Activated T-cell treated with anti-CD3 and anti-CD28 coated beads, Interleukin-2, amount 50 U/mL, for 24 hours (primary cell): ENCODE results near the gene NECTIN1.

Experiments used
- DNase-seq: peaks from one replicate; pipeline ENCODE4 v3.0.0-alpha.2; 2020
- H3K27ac Mint-ChIP-seq: 2 replicates; pipeline ENCODE4 v1.8.0; 2020; ENCODE audit warnings: mild to moderate bottlenecking, mixed read lengths
- H3K27me3 Mint-ChIP-seq: 2 replicates; pipeline ENCODE4 v1.8.0; 2020; ENCODE audit warnings: mixed read lengths
- H3K36me3 Mint-ChIP-seq: 2 replicates; pipeline ENCODE4 v1.8.0; 2020; ENCODE audit warnings: low read depth, mixed read lengths
- H3K4me1 Mint-ChIP-seq: 2 replicates; pipeline ENCODE4 v1.8.0; 2020; ENCODE audit warnings: low read depth, mixed read lengths
- H3K4me3 Mint-ChIP-seq: 2 replicates; pipeline ENCODE4 v1.8.0; 2020; ENCODE audit warnings: mild to moderate bottlenecking, moderate library complexity, mixed read lengths
- H3K9me3 Mint-ChIP-seq: 2 replicates; pipeline ENCODE4 v1.8.0; 2020; ENCODE audit warnings: mixed read lengths

The NECTIN1 gene

DNA sequence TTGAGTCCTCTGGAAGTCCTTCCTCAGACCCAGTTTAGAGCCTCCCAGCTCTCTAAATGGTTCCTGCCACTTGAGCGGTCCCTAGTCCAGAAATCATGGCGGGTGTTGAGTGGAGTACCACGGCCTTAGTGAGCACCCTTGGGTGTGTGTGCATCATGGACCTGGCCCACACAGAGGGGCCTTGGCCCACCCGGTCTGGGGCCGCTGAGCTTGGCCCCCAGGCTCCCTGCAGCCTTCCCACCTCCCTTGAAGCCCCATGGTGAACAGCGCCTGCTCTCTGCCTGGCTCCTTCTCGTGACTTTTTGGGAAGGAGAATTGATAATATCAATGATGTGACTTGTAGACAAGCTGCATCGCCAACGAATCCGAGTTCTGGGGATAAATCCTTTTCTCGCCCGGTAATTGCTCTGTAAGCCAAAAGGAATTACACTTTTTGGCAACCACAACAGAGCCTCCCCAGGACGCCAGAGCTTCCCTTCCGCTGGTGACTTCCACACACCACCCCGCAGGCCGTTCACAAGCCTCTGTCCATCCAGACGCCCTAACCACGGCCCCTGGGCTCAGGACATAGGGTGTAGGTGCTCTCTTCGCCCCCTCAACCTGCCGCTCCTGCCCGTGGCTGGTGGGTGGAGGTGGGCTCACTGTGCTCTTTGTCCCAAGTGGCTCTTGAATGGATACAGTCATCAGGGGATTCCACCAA lies 93.8 kb downstream of the NECTIN1 start:
- H3K9me3 Mint-ChIP-seq = no peaks in the 10 kb centered on the region
- H3K4me3 Mint-ChIP-seq = no peak overlapping the region
- H3K27ac Mint-ChIP-seq = no peak overlapping the region
- H3K4me1 Mint-ChIP-seq = no peaks in the 10 kb centered on the region
- no peak for DNase-seq
- H3K27me3 Mint-ChIP-seq = peaks cover 1% of the 10 kb centered on the region
- no peaks in the 10 kb centered on the region for H3K36me3 Mint-ChIP-seq

DNA sequence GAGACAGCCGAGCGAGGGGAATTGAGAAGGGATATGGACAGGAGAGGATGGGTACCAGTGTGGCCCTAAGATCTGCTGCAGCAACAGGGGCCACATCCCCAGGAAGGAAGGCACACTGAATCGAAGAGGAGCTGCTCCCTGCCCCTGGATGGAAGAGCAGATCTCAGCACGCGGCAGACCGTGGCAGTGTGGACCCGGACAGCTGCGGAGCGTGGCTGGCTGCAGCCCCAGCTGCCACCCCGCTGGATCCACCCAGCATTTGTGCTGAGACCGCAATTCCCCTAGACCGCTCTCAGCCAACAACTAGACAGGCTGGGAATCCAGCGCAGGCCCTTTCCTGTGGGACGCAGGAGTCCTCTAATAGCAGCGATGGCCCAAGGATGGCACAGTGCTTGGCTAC lies 94.7 kb downstream of the NECTIN1 start:
- no peaks in the 10 kb centered on the region for H3K4me1 Mint-ChIP-seq

DNA sequence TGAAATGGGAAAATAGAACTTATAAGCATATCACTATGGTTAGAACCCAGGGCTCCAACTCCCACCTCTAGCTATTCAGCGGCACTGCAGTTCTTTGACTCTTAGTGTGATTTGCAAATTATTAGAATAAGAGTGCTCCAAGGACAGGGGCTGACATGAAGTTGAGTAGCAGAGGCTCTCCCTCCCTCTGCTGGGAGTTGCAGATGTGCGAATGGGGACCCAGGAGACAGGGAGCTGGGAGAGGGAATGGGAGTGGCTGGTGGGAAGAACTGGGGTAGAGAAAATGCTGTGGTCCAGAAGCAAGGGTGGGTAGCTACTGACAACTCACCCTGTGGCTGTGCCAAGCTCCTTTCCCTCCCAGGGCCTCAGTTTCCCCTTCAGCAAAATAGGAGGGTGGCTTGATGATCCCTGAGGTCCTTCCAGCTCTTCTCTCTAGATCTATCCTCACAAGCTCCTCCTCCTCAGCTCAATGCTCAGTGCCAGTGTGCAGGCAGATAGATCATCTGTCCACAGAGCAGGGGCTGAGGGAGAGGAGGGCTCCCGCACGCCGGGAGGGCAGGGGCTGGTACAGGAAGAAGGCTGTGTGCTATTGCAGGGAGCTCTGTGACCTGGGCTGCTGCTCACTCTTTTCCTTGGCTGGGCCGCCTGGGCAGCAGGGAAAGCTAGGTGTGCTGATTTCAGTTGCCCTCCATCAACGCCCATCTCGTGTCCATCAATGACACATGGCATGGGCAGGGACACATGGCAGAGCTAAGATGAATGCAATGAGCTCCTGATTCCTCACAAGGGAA lies 99.0 kb downstream of the NECTIN1 start:
- peaks cover 13% of the 10 kb centered on the region for H3K27me3 Mint-ChIP-seq
- no peaks in the 10 kb centered on the region for H3K9me3 Mint-ChIP-seq
- no peak overlapping the region for H3K27ac Mint-ChIP-seq
- H3K36me3 Mint-ChIP-seq = no peaks in the 10 kb centered on the region
- no peak overlapping the region for H3K4me3 Mint-ChIP-seq
- DNase-seq = no peak
- no peaks in the 10 kb centered on the region for H3K4me1 Mint-ChIP-seq

More for the DNA sequence above, 94.7 kb downstream of the NECTIN1 start:
- Mint-ChIP-seq H3K36me3 (no peaks in the 10 kb centered on the region), H3K27me3 (no peaks in the 10 kb centered on the region), H3K4me3 (no peak overlapping the region), H3K27ac (no peak overlapping the region), H3K9me3 (no peaks in the 10 kb centered on the region)
- no peak for DNase-seq

DNA sequence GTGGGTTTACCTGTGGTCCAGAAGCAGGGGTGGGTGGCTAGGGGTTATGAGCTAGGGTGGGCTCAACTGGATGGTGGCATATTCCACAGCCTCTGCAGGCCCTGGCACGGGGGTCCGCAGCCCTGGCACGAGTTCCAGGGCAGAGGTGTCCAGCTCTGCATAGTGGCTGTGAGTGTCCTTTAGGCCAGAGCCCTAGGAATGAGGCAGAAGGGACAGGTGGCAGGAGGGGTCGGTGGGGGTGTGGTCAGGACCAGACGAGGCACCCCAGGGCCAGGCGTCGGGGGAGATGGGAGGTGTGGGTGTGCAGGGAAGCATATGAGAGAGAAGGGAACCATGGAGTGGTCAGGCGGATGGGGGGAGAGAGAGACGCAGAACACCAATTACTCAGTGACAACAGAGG lies 99.9 kb downstream of the NECTIN1 start:
- no peak for DNase-seq
- Mint-ChIP-seq H3K9me3 (no peaks in the 10 kb centered on the region), H3K27ac (no peak overlapping the region), H3K27me3 (peaks cover 13% of the 10 kb centered on the region), H3K4me3 (no peak overlapping the region), H3K4me1 (no peaks in the 10 kb centered on the region), H3K36me3 (no peaks in the 10 kb centered on the region)

DNA sequence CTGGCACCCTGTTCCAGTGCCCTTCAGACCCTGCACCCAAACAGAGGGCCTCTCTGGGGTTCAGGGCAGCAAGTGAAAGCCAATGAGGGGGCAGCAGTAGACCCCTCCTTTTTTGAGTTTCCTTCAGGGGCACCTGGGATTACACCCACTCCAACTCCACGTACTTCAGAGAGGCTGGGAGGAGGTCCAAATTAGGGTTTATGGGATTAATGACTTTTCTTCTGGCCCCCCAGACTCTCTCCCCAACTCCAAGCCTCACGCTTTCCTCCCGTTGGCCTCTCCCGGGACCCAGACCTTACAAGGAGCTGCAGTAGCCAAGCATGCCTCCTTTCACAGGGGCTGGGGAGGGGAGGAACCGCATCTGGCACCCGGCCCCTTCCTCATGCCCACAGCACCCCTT lies 101.7 kb downstream of the NECTIN1 start:
- Mint-ChIP-seq H3K4me1 (no peaks in the 10 kb centered on the region), H3K9me3 (no peaks in the 10 kb centered on the region), H3K27ac (no peak overlapping the region), H3K36me3 (no peaks in the 10 kb centered on the region), H3K4me3 (no peak overlapping the region), H3K27me3 (peaks cover 24% of the 10 kb centered on the region)
- DNase-seq = no peak

DNA sequence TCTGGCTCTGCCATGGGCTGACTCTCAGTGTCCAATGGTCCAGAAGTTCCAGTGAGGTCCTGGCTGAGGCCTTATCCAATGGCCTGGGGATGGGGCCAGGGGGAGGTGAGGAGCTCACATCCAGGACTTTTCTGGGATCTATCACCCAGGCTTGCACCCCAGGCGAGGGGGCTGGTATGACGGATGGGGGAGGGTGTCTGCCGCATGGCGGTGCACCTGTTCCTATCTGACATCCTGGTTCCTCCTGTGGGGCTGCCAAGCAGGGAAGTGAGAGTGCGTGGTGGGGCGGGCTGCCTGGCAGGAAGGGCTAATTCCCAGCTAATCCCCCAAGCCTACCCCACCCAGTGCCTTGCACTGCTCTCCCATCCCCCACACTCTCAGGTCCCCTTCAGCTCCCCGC lies 102.1 kb downstream of the NECTIN1 start:
- H3K27ac Mint-ChIP-seq = no peak overlapping the region
- no peaks in the 10 kb centered on the region for H3K4me1 Mint-ChIP-seq
- H3K36me3 Mint-ChIP-seq = no peaks in the 10 kb centered on the region
- DNase-seq = no peak
- H3K9me3 Mint-ChIP-seq = no peaks in the 10 kb centered on the region
- no peak overlapping the region for H3K4me3 Mint-ChIP-seq
- peaks cover 24% of the 10 kb centered on the region for H3K27me3 Mint-ChIP-seq

DNA sequence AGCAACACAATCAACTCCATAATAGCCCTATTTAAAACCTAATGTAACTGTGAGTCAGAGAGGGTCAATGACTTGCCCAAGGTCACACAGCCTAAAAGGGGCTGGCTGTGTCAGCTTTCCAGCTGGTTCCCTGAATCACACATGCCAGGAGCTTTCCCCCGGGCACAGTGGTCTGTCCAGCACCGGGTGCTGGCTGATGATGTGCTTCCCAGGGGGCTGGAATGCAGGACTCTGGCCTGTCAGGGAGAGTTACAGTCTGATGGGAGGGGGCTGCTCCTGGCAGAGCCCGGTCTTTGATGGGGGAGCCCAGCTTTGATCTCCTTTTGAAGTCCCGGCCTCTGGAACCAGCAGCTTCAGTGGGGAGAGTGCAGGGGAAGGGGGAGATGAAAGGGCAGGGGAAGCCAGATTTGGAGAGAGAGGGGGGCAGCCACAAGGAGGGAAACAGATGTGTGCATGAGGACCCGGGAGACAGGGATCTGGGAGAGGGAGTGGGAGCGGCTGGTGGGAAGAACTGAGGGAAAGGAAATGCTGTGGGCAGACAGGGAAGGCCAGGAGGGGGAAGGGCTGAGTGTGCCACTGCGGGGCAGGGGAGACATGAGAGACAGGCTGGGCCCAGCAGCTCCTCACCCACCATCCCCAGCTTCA lies 102.7 kb downstream of the NECTIN1 start:
- Mint-ChIP-seq H3K36me3 (no peaks in the 10 kb centered on the region), H3K9me3 (no peaks in the 10 kb centered on the region), H3K4me3 (no peak overlapping the region), H3K27ac (no peak overlapping the region), H3K4me1 (no peaks in the 10 kb centered on the region), H3K27me3 (peaks cover 24% of the 10 kb centered on the region)
- no peak for DNase-seq

DNA sequence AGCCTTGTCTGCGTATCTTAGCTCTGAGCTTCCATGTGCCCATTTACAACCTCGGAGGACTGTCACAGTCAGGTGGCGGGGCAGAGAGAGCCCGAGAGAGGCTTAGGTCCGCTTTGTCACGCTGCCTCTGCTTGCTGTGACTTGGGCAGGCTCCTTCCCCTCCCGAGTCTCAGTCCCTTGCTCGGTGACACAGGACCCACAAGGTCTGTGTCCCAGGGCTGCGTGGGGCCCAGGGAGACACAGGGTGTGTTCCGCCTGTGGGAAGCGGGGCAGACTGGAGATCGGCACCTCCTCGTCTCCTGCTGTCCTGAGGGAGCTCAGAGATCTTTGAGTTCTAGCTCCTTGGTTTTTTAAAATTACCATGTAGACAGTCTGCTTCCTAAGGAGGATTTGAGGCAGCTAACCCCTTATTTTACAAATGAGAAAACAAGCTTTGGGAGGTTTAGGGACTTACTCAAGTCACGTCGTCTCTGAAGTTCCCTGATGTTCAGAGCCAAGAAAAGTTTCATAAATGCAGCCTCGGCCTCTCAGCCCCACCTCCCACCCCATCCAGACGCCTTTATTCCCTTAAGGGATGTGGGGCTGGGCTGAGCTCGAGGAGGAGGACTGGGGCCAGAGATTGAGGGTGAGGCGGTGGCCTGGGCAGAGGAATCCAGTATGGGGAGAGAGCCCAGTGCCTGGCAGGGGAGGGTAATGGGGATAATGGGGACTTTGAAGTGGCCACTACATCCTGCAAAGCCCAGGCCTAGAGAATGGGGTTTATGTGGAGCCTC lies 103.6 kb downstream of the NECTIN1 start:
- H3K4me1 Mint-ChIP-seq = no peaks in the 10 kb centered on the region
- no peak overlapping the region for H3K27ac Mint-ChIP-seq
- H3K36me3 Mint-ChIP-seq = no peaks in the 10 kb centered on the region
- peaks cover 24% of the 10 kb centered on the region for H3K27me3 Mint-ChIP-seq
- DNase-seq = no peak
- H3K4me3 Mint-ChIP-seq = no peak overlapping the region
- H3K9me3 Mint-ChIP-seq = no peaks in the 10 kb centered on the region

DNA sequence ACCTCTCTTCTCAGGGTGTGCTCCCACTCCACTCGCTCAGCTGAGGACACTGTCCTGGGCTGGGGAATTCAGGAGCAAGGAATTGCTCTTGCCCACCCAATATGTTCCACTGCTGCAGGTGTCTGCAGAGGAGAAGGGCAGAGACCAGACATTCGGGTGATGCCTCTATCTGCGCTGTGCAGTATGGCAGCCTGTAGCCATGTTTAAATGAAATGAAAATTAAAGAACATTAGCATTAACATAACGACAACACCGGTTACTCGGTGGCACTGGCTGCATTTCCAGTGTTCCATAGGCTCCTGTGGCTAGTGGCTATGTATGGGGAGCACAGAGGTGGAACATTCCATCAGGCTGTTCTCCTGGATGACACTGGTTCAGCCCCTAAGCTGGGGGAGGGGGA lies 104.4 kb downstream of the NECTIN1 start:
- DNase-seq = no peak
- H3K4me3 Mint-ChIP-seq = no peak overlapping the region
- peaks cover 24% of the 10 kb centered on the region for H3K27me3 Mint-ChIP-seq
- H3K36me3 Mint-ChIP-seq = no peaks in the 10 kb centered on the region
- no peaks in the 10 kb centered on the region for H3K9me3 Mint-ChIP-seq
- H3K4me1 Mint-ChIP-seq = no peaks in the 10 kb centered on the region
- no peak overlapping the region for H3K27ac Mint-ChIP-seq

DNA sequence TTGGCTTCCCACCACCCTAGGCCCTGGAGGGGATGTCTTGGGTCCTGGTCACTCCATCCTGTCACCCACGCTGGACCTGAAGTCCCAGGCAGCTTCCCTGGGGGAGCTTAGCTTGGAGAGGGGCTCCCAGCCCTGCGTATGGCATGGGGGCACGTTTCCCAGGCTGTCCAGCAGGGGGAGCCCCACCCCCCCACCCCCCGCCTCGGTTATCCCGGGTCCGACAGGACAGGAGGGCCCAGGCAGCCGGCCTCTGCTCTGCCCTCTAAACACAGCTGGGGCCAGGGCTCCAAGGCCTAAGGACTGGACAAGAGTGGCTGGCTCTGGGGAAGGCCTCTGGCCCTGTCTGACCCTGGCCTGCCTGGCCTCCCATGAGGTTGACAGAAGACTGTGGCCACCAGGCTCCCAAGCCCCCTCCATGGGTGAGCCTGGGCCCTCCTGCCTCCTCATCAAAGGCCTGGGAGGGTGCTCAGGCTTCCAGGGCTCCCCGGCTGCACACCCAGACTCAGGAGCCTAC lies 104.8 kb downstream of the NECTIN1 start:
- H3K27me3 Mint-ChIP-seq = peaks cover 24% of the 10 kb centered on the region
- peak; percentile 34 for DNase-seq
- no peaks in the 10 kb centered on the region for H3K9me3 Mint-ChIP-seq
- no peaks in the 10 kb centered on the region for H3K4me1 Mint-ChIP-seq
- no peak overlapping the region for H3K4me3 Mint-ChIP-seq
- no peak overlapping the region for H3K27ac Mint-ChIP-seq
- H3K36me3 Mint-ChIP-seq = no peaks in the 10 kb centered on the region

DNA sequence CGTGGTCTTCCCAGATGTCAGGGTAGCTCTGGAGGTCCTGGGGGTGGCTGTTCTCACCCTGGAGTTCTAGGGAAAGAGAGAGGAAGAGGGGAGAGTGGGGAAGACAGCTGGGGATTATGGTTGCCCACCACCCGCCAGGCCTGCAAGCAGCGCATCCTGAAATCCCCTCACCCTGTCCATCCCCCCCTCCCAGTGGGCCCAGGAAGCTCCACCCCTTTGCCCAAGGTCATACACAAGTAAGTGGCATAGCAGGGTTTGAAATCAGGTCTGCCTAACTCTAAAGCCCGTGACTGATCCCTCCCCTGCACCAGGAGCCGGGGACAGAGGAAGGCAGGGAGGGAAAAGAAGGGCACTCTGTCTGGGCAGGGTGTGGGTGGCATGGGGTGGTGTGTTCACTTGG lies 105.3 kb downstream of the NECTIN1 start:
- Mint-ChIP-seq H3K9me3 (no peaks in the 10 kb centered on the region), H3K27ac (no peak overlapping the region), H3K36me3 (no peaks in the 10 kb centered on the region), H3K27me3 (peaks cover 24% of the 10 kb centered on the region), H3K4me3 (no peak overlapping the region), H3K4me1 (no peaks in the 10 kb centered on the region)
- no peak for DNase-seq

DNA sequence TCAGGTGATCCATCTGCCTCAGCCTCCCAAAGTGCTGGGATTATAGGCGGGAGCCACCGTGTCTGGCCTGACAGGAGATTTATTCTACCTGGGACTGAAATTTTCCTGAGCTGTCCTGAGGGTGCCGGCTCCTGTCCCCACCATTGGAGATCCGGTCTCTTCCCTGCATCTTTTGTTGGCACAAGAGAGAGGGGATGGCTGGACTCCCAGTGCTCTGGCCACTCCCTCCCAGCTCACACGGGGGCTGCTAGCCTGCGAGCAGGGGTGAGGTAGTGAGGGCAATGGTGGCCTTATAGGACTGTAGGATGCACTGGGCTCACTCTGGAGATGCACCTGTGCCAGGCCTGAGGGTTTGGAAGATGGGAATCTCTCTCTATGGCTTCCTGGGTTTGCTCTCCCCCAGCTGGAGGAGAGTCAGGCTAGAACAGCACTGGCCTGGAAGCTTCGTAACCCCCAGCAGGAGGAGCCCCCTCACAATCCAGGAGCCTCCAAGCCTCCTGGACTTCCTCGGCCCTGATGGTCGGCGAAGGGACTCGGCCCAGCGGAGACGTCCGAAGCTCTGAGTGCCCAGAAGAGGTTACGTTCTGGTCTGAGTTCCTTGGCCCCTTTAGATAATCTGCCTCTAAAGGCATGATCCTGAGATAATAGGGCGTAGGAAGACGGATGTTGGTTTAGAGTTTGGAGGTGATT lies 106.4 kb downstream of the NECTIN1 start:
- no peak overlapping the region for H3K27ac Mint-ChIP-seq
- no peak overlapping the region for H3K4me3 Mint-ChIP-seq
- no peaks in the 10 kb centered on the region for H3K4me1 Mint-ChIP-seq
- no peaks in the 10 kb centered on the region for H3K9me3 Mint-ChIP-seq
- peaks cover 14% of the 10 kb centered on the region for H3K27me3 Mint-ChIP-seq
- no peaks in the 10 kb centered on the region for H3K36me3 Mint-ChIP-seq
- DNase-seq = no peak

DNA sequence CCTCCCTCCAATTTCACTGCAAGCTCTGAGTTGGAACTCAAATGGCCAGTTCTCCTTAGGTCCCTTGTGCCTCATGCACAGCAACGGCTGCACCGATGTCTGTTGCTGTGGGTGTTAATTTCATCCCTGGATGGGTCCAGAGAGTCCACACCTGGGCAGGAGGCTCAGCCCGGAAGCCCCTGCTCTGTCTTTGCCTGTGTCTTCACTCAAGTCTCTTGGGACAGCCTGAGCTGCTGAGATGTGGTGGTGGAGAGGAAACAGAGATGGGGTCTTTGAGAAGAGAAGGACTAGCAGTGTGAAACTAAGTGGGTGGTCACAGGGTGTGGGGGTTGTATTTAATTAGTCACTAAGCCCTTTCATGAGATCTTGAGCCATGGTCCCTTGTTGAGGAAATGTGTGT lies 109.3 kb downstream of the NECTIN1 start:
- Mint-ChIP-seq H3K4me1 (peaks cover 4% of the 10 kb centered on the region), H3K27ac (no peak overlapping the region), H3K27me3 (peaks cover 11% of the 10 kb centered on the region), H3K4me3 (no peak overlapping the region), H3K36me3 (no peaks in the 10 kb centered on the region), H3K9me3 (no peaks in the 10 kb centered on the region)
- DNase-seq = no peak
